ENCODE measurements around the gene GARRE1. TPM values are rescaled to one million over a fixed set of nuclear protein-coding genes. Genes with fewer than 3 reads are reported as not detected.
"Not testable (repeated sequence)": the region's sequence is repeated elsewhere in the genome, so short reads cannot be mapped to it uniquely, and the experiment has no call there.

Gene GARRE1
- total and polyA plus RNA-seq, 2 of the 4 experiments (the other 2 are of a cell fraction), result 13.8 to 16.9 TPM

DNA sequence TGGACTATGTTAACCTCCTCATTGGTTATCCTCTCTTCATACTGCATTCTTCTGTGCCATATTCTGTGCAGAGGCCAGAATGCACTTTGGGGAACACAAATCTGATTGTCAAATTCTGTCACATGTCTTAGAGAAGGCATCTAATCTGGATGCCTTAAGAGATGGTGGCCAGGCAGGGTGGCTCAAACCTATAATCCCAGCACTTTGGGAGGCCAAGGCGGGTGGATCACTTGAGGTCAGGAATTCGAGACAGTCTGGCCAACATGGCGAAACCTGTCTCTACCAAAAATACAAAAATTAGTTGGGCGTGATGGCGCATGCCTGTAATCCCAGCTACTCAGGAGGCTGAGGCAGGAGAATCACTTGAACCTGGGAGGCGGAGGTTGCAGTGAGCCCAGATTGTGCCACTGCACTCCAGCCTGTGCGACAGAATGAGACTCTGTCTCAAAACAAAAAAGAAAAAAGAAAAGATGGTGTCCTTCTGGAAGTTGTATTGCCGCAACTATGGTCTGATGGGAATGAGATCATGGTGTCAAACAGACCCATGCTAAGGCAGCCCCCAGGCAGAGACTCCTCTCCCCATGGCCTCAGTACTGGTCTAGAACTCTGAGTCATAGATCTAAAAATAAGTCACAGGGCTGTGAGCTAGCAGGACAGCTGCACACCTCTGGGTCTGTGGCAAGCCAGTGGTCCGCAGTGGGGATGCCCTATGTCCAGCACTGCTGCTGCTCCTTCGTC, 11.0 kb upstream of the GARRE1 start:
- peak; percentile 71; the same call in 1 of the 2 replicates for ATAC-seq (ENCODE audit: low read depth)
- H3K18ac ChIP-seq (ENCODE audit: low read depth, low read length); H3K23ac ChIP-seq (ENCODE audit: low read depth, low read length); H3K36me3 ChIP-seq (ENCODE audit: control insufficient read depth, insufficient read depth, low read length); BruUV-seq (replicated peaks); H2BK5ac ChIP-seq (ENCODE audit: low read depth, low read length, poor library complexity, severe bottlenecking); H3K4me1 ChIP-seq (ENCODE audit: control insufficient read depth, insufficient read depth, low read length); H4K8ac ChIP-seq (ENCODE audit: low read depth in 2 of 2, low read length in 2 of 2); H3K27me3 ChIP-seq (ENCODE audit: control insufficient read depth, insufficient read depth, low read length); H3K9ac ChIP-seq (ENCODE audit: low read depth, low read length); H3K9me3 ChIP-seq (ENCODE audit: control insufficient read depth, insufficient read depth, low read length); H3K27ac ChIP-seq (ENCODE audit: insufficient read depth, low read length); H4K20me1 ChIP-seq (ENCODE audit: insufficient read depth, low read length); H4K5ac ChIP-seq (ENCODE audit: low read depth, low read length); in situ Hi-C loops (cut with MboI; ENCODE audit: low sequenced_read_pairs); dilution Hi-C loops (cut with HindIII; ENCODE audit: low sequenced_read_pairs, unreplicated experiment); intact Hi-C loops (cut with micrococcal nuclease); POLR2A ChIA-PET (ENCODE audit: unreplicated experiment); H3K4me2 ChIP-seq (ENCODE audit: low read depth, low read length); H3K56ac ChIP-seq (ENCODE audit: extremely low read depth, insufficient read depth, low read length); H4K91ac ChIP-seq (ENCODE audit: insufficient read depth, low read depth, low read length); H3K4me3 ChIP-seq (ENCODE audit: insufficient read depth, low read depth, low read length): not testable (repeated sequence)
- TF ChIP-seq FOS (IDR thresholded peaks at IDR 0.05; ENCODE audit: low read depth, low read length) (peak; percentile 37; the same call in 1 of the 2 replicates), CEBPB (IDR thresholded peaks at IDR 0.05; ENCODE audit: low read depth, low read length) (0 out of 2 replicates have a peak, but pooled peaks have one; percentile 23)
- Histone ChIP-seq H3K79me1 (ENCODE audit: low read depth in 1 of 2, low read length in 2 of 2) (peaks cover 0 to 11% of the 10 kb centered on the region in 2 experiments; a peak in 1 of 4 replicates), H2BK20ac (ENCODE audit: low read depth, low read length) (0 out of 2 replicates have a peak overlapping the region, but pooled peaks have one; percentile 20), H2AK9ac (replicated peaks; ENCODE audit: low read depth, low read length, poor library complexity) (peak overlapping the region; percentile 76), H2AK5ac (ENCODE audit: low read depth, low read length) (peak overlapping the region; percentile 70; the same call in 1 of the 2 replicates), H3K14ac (replicated peaks; ENCODE audit: low read depth, low read length) (peak overlapping the region; percentile 21), H2AFZ (replicated peaks; ENCODE audit: low read length, poor library complexity) (peak overlapping the region; percentile 1), H3K9me1 (ENCODE audit: insufficient read depth, low read length) (peaks cover 18% of the 10 kb centered on the region), H3K4ac (ENCODE audit: low read depth, low read length) (peak overlapping the region; percentile 61; the same call in 1 of the 2 replicates), H2BK15ac (ENCODE audit: low read depth, low read length) (peak overlapping the region; percentile 70; the same call in 1 of the 3 replicates), H2BK120ac (ENCODE audit: low read depth, low read length) (0 out of 2 replicates have a peak overlapping the region, but pooled peaks have one; percentile 27)
- CTCF ChIA-PET, result interaction anchor here (0.6 to 0.7 kb wide), 2 partner anchors 91 to 1391 kb away, joined by 3 read pairs; no protein-coding TSS in a partner anchor
- 100% methylated on average over 1 of the region's 10 CpGs; no CpG with 5 or more reads in 1 of the 2 experiments for WGBS, 2 experiments (ENCODE audit: extremely low coverage in 2 of 2, insufficient read length in 1 of 2)
- peak; percentile 72 for DNase-seq

Data from IMR-90 (cell line).